GM12874 (cell line): ENCODE results near the gene BCL11A.

Experiments
- TF ChIP-seq, protein P1 (sequence below): IDR thresholded peaks from 2 replicates; pipeline ENCODE4 v1.5.1; 2011; ENCODE audit warnings: low read depth, mild to moderate bottlenecking, control low read depth, low read length, moderate library complexity; ENCODE audit not compliant: insufficient read depth

BCL11A gene

DNA sequence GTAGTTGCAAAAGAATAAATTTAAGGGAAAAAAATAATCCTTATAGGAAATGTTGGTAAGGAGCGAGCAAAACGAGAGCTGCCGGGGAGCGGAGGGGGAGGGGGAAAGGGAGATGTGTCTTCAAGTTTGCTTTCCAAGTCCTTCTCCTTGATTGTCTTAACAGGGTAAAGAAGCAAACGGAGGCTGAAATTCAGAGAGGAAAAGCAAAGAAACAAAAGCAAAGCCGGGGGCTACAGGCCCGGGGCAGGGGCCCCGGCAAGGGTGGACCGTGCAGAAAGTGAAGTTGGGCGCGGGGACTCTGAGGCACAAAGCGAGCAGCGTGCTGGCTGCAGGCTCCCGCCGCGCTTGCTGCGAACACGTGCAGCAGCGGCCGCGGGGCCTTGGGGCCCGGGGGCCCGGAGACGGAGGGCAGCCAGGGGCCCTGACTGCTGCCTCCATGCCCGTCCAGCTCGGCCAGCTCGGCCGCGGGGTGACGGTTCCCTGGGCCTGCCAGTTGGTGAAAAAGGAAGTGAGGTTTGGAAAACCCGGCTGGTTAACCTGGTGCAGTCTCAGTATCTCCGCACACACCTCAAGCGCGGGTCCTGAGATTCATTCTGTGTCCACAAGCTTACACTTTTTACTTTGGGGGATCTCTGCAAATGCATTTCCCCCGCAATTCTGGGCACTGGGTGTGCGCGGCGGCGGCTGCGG lies 4.1 kb downstream of the BCL11A start:
- TF ChIP-seq, protein P1, sequence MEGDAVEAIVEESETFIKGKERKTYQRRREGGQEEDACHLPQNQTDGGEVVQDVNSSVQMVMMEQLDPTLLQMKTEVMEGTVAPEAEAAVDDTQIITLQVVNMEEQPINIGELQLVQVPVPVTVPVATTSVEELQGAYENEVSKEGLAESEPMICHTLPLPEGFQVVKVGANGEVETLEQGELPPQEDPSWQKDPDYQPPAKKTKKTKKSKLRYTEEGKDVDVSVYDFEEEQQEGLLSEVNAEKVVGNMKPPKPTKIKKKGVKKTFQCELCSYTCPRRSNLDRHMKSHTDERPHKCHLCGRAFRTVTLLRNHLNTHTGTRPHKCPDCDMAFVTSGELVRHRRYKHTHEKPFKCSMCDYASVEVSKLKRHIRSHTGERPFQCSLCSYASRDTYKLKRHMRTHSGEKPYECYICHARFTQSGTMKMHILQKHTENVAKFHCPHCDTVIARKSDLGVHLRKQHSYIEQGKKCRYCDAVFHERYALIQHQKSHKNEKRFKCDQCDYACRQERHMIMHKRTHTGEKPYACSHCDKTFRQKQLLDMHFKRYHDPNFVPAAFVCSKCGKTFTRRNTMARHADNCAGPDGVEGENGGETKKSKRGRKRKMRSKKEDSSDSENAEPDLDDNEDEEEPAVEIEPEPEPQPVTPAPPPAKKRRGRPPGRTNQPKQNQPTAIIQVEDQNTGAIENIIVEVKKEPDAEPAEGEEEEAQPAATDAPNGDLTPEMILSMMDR = no peak

DNA sequence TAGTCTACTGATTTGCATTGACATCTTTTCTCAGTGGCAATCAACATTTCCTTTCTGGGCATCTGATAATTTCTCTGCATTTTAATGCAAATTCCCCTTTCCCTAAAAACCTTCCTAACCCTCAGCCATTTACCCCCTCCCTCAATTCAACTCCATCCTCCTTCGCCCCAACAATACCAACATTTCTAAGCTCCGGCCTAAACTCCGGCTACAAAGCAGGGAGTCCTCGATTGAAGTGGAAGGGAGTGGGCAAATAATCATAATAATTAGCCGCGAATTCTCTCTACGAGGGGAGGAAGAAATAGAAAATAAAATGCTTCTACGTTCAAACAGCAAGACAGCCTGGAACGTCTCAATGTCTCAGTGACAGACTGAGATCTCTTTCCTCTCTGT lies 4.6 kb downstream of the BCL11A start:
- TF ChIP-seq, protein P1 = no peak

GRCh38 chr2:60548311-60548710 lies 5.1 kb downstream of the BCL11A start:
- TF ChIP-seq, protein P1 = no peak

GRCh38 chr2:60547841-60548240 lies 5.6 kb downstream of the BCL11A start:
- TF ChIP-seq, protein P1 = no peak

- TF ChIP-seq, protein P1 = no peak
Observed at GRCh38 chr2:60546756-60547420, 6.6 kb downstream of the BCL11A start.

DNA sequence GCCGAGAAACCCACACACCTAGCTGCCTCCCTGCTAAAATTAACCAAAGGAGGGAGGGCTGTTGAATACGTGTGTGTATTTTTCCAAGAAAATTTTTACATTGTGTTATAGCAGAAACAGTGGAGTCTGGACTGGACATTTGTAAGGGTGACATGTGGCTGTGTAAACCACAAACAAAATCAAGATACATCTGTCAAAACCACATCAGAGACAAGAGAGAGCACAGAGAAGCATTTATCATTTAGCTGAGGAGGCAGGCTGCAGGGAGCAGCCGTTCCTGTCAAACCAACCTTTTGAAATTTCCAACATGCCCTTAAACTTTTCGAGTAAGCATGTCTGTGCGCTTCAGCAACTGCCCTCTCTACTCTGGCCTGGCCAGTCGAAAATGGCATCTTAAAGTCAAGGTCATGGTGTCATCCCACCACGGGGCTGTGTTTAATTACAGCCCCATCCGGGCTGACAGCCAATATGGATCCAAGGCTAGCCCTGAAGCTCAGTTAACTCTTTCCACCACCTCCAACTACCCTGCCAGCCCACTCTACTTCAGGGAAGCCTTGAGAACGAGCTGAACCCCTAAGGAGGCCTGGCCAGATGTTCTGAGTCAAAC lies 8.4 kb downstream of the BCL11A start:
- TF ChIP-seq, protein P1 = no peak

DNA sequence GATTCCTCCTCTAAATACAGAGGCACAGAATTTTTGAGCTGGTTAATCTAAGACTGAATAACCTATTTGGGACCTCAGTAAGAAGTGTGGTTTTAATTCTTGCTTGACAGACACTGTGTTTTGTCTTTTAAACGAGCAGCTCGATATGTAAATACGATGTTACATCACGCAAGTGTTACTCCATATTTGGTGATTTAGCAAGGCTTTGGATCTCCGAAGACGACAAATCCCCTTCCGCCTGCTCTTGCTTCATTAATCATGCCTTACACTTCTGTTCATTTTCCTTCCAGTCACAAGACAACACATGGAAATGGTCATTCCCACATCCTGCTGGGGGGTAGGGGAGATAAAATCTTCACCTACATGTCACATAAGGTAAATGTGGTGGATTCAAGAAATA lies 9.4 kb downstream of the BCL11A start:
- TF ChIP-seq, protein P1 = no peak
